ENCODE data around the gene ABLIM3.

GRCh38 chr5:149174847-149175234 is 33.5 kb downstream of the ABLIM3 start:
- TF ChIP-seq GATA3 (IDR thresholded peaks at IDR 0.05; ENCODE audit: low read depth, low read length) (no peak), GATA2 (IDR thresholded peaks at IDR 0.05; ENCODE audit: low read depth, low read length) (no peak)

Measured in SH-SY5Y (cell line).